ENCODE results near the gene MARF1.
"Not testable (repeated sequence)": the region's sequence is repeated elsewhere in the genome, so short reads cannot be mapped to it uniquely, and the experiment has no call there.

MARF1 gene

DNA sequence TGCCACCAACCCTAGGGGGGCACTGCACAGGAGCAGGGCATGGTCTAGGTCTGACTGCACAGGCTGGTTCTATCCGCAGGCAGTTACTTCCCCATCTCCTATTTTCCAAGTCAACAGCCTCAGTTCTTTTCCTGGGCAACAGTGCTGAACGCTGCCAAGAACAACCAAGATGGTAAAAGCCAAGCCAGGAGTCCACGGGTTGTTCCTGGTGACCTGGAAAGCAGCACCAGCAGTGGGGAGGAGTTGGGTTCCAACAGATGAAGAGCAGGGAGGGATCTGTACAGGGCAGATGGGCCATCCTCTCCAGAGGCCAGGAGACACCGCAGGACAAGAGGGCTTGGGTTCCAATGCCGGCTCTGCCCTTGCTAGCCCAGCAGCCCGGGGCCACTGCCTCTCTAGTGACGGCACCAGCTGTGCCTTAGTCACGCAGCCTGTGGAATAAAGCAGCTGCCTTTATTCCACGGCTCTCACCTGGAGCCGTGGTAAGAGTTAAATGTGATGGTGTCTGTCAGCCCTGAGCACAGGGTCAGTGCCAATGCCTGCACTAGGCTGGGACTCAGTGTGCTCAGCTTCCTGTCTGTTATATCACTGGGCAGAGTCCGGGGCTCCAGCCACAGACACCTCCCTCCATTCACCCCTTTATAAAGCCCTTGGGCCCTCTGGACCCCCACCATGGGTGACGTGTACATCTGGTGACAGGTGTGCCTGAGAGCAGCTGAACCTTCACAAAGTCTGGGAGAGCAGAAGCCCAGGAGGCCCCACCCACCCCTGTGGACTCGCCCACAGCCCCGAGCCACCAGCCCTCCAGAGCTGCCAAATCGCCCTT, 44.9 kb downstream of the MARF1 start:
- no peak for DNase-seq

DNA sequence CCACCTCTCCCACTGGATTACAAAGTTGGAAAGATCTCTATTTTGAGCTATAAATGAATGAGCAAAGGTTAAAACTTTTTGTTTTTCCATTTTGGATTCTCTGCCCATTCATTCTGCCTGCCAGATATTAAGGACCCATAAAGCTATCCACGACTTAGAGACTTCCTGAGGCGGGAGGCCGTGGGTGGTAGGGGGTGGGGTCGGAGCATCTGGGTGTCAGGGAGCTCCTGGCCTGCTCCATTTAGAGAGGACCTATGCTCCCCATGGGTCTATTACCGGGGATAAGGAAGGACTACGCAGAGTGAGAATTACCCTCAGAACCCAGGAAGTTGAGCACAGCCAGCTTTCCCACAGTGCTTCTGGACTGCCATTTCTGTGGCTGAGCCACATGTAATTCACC, 45.8 kb downstream of the MARF1 start:
- DNase-seq: no peak

DNA sequence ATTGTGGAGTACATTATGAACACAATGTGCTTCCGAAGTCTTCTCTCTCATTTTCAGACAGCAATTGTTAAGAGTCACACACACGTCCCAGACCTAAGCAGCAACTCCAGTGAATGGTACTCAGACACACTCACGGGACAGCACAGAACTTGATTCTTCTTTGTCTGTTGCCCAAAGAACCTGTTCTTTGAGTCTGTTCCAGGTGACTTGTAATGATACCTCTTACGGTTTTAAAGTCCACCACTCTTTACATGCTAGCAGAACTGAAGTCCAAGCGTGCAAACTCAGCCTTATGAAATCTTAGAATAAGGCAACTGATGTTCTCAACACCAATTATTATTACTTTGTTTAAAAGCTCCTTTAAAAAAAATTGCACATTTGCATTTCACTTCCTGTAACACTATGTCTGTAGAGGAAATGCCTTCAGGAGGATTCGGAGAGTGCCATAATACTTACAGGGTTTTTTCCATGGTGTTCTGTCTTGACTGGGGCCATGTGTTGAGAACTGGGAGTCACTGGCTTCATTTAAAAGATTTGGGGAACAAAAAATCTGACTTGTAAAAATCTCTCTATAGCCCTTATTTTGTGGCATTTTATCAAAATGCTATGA, 48.1 kb downstream of the MARF1 start:
- no peak for DNase-seq

DNA sequence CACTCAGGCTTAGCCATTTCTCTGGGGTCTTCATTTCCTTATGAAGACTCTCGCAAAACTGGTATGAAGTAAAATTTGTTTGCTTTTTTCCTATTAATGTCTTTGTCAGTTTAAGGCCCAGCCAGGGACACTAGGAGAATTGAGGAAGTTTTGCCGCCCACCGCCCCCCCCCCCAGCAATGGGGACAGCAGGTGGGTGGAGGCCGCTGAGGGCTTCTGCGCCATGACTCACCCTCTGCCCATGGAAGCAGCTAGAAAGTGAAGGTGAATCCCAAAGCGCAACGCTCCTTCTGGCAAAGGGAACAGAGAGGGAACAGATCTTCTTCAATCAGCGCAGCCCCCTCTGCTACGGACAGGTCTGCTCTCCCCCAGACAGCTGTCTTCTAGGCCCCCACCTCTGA, 49.7 kb downstream of the MARF1 start:
- DNase-seq: no peak

DNA sequence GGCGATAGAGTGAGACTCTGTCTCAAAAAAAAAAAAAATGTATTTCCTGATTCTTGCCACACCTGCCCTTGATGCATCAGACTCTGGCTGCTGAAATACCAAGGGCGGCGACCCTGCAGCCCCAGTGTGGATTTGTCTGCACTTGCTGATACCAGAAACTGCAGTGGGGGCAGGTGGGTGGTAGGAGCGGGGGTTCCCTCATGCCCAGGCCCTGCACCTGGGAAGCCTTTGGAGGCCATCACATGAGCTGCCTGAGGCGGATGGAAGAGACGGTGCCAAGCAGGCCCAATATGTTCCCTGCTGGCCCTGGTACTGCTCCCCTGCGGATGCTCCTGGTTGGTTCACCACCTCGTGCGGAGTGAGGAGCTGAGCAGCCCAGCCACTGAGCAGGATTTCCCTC, 50.6 kb downstream of the MARF1 start:
- DNase-seq: no peak

DNA sequence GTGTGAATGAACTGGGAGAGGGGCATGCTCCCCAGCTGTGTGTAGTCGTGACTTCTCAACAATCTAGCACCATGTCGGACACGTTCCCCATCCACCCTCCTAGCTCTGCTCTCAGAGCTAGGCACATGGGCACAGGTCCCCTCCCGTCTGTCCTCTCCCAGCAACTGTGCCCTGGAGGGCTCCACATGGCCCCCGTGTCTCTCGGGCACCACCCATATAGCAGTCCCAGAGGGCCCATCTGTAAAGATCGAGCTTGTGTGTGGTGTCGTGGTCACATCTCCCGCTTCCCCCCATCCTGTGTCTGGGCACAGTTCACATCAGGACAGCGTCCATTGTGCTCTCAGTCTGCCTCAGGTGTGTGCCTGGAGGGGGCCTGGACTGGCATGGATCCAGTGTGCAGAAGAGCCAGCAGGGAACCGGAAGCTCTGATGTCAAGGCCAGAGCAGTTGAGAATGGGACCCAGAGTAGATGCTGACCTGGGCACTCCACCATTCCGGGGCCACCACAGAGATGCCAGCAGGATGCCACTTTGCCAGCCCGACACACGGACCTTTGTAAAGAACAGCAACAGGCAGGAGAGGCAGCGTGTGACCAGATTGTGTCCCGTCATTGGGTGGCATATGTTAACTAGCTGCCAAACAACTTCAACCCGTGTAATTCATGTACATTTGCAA, 55.7 kb downstream of the MARF1 start:
- no peak for DNase-seq

DNA sequence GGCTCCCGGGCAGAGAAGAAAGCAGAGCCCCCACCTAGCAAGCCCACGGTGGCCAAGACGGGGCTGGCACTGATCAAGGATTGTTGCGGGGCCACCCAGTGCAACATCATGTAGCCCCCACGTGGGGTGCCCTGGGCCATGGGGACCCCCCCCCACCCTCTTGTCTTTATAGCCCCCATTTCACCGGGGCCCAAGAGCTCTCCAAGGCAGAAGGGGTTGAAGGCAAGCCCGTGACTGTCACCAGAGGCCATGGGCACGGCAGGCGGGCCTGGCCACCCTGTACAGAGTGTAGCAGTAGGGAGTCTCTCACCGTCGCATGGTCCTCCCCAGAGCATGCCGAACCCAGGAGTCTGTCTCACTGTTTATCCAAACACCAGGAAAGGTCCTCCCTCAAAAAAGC, 56.2 kb downstream of the MARF1 start:
- no peak for DNase-seq

DNA sequence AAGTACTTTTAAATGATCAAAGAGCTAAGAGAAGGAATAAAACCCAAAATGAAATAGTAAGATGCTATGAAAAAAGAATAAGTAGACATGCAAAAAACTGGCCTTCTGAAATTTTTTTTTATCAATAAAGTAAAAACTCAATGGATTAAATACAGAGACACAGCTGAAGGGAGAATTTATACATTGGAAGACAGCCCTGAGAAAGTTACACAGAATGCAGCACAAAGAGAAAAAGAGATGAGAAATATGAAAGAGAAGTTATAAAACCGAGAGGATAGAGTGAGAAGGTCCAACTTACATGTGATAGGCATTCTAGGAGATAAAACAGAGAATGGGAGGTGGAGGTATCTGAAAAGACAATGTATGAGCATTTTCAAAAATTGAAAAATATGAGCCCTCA, 57.0 kb downstream of the MARF1 start:
- DNase-seq: no peak

DNA sequence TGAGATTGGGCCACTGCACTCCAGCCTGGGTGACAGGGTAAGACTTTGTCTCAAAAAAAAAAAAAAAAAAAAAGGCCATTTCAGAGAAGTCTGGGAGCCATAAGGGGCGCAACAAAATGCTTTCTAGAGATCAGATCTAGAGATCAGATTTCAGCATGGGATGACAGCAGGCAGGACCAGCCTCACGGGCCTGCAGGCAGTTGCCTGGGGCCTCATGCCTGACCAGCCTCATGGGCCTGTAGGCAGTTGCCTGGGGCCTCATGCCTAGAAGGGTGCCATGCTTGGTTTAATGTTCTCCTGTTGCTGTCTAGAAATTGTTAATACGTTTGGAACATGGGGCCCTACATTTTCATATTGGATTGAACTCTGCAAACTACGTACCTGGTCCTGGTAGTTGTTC, 59.4 kb downstream of the MARF1 start:
- DNase-seq: no peak

DNA sequence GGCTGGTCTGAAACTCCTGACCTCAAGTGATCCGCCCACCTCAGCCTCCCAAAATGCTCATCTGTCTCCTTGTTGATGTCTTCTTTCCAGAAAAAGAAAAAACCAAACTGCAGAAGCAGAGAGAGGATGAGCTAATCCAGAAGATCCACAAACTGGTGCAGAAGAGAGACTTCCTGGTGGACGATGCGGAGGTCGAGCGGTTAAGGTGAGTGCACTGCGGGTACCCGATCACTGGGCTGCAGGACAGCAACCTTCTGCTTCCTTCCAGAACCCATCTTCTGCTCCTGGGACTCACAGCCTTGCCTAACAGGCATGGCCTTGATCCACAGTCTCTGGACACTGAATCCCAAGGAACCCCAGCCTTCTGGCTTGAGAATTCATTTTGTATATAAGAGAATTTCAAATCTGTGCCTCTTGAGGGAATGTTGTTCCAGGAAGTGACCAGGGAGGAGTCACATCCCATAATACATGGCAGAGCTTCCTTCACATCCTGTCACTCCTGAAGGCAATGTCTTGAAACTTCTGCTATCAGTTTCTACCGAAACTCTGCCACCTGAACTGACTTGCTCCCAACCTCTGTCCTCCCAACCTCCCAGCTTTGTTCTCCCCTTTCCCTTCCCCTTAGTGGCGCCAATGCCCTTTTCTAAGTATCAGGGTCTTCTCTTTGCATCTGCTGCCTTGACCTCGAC, 61.7 kb downstream of the MARF1 start:
- DNase-seq: no peak

DNA sequence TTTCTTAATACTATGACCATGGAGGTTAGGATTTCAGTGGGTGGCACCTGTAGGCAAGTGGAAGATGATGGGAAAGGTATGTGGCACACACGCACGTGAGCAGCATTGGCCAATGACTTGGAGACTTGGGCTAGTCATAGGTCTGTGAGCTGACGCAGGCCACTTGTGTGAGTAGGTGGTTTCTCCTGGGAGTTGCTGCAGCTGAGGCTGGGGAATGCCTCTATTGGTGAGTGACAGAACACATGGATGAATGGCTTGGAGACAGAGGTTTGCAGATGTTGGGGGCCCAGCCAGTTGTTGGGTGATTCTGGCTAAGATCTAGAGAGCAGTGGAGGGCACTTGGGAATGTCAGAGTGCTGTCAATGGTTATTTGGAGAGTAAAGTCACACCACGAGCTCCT, 64.1 kb downstream of the MARF1 start:
- no peak for DNase-seq

DNA sequence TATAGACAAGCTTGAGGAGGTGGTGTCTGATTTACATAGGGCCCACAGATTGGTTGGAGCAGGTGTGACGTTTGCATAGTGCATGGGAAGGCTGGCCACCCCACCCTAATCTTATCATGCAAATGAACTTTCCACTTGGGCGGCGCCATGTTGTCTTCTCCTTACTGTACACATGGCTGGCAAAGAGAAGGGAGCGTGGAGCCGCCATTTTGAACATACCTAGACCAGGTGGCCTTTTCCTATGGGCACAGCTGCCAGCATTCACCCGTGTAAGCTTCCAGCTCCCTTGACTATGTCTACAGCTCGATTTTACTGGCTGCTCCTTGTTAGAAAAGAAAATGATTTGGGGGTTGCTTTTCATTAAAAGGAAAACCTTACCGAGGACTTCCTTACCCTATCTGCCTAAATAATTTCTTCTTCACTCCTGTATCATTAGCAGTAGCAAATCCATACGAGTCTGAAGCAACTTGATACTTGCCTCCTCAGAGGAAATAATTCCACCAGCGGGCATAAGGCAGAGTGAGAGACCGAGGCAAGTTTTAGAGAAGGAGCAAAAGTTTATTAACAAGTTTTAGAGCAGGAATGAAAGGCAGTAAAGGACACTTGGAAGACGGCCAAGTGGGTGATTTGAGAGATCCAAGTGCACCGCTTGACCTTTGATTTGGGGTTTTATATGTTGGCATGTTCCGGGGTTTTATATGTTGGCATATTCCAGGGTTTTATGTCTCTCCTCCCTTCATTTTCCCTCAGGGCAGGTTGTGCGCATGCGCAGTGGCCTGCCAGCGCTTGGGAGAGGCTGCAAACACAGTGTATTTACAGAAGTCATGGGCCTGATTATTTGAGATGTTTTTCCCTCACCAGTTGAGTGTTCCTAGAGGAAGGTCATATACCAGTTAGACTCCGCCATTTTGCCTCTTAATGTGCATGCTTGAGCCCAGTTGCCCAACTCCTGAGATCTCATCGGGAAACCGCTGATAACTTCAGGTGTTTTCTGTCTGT, 65.7 kb downstream of the MARF1 start:
- no peak for DNase-seq

DNA sequence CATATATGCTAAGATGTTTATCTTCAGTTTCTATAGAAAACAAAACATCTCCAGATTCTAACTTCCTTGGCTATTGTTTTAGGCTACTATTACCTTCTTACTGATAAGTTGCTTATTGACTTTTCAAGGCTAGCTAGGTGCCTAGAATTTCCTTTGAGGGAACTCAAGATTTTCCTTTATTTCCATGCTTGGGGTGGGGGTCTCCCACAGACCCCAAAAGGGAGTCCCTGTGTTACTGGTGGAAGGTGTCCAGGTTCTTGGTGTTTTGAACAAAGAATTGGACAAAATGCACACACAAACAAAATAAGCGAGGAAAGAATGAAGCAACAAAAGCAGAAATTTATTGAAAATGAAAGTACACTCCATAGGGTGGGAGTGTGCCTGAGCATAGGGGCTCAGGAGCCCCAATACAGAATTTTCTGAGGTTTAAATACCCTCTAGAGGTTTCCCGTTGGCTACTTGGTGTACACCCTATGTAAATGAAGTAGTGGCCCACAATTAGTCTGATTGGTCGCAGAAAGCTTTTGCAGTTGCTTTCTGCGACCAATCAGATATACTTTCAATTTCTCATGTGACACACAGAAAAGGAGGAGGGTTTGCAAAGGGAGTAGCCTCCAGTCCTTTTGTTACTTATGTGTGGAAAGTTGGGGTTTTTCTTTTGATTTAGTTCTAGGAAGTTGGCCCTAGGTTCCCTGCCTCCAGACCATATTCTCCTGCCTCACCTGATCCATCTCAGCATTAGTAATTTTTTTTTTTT, 67.5 kb downstream of the MARF1 start:
- DNase-seq: no peak

DNA sequence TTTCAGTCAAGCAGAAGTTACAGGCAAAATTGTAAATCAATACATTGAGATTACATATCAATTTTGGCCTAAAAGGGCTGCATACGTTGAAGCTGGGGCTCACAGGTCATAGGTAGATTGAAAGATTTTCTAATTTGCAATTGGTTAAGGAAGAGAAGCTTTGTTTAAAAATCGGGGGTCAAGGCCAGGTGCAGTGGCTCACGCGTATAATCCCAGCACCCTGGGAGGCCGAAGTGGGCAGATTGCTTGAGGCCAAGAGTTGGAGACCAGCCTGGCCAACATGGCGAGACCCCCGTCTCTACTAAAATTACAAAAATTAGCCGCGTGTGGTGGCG, 68.4 kb downstream of the MARF1 start:
- no peak for DNase-seq

DNA sequence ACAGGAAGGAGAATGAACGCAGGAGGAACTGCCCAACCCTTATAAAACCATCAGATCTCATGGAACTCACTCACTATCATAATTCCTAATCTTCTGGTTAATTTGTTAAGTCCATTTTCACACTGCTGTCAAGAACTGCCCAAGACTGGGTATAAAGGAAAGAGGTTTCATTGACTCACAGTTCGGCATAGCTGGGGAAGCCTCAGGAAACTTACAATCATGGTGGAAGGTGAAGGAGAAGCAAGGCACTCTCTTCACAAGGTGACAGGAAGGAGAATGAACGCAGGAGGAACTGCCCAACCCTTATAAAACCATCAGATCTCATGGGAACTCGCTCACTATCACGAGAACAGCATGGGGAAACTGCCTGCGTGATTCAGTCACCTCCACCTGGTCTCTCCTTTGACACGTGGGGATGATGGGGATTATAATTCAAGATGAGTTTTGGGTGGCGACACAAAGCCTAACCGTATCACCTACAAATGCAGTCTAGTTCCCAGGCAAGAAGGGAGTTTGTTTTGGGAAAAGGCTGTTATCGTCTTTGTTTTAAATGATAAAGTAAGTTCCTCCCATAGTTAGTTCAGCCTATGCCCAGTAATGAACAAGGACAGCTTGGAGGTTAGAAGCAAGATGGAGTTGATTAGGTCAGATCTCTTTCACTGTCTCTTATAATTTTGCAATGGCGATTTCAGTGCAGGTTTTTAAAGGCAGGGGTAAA, 68.9 kb downstream of the MARF1 start:
- DNase-seq: not testable (repeated sequence)

DNA sequence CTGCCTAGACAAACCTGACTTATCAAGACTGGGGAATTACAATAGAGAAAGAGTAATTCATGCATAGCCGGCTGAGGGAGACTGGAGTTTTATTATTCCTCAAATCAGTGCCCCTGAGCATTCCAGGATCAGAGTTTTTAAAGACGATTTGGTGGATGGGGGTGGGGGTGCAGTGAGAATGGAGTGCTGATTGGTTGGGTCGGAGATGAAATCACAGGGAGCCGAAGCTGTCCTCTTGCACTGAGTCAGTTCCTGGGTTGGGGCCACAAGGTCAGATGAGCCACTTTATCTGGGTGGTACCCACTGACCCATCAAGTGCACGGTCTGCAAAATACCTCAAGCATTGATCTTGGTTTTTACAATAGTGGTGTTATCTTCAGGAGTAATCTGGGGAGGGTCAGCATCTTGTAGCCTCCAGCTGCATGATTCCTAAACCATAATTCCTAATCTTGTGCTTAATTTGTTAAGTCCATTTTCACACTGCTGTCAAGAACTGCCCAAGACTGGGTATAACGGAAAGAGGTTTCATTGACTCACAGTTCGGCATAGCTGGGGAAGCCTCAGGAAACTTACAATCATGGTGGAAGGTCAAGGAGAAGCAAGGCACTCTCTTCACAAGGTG, 69.6 kb downstream of the MARF1 start:
- DNase-seq: no peak

DNA sequence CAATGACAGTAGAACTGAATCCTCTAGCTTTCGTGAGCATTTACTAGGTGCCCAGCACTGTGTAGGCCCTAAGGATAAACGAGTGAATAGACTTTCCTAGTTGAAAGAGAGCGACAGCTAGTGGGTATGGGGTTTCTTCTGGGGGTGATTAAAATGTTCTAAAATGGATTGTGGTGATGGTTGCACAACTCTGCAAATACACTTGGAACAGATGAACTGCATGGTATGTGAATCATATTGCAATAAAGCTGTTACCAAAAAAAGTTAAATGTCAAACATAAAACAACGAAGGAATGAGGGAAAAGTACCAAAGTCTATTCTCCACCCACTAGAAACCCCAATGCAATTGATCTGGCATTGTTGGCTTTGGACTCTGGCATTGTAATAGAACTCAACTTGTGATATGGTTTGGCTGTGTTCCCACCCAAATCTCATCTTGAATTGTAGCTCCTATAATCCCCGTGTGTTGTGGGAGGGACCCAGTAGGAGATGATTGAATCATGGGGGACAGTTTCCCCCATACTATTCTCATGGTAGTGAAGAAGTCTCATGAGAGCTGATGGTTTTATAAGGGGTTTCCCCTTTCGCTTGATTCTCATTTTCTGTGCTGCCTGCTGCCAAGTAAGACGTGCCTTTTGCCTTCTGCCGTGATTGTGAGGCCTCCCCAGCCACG, 70.5 kb downstream of the MARF1 start:
- DNase-seq: no peak

DNA sequence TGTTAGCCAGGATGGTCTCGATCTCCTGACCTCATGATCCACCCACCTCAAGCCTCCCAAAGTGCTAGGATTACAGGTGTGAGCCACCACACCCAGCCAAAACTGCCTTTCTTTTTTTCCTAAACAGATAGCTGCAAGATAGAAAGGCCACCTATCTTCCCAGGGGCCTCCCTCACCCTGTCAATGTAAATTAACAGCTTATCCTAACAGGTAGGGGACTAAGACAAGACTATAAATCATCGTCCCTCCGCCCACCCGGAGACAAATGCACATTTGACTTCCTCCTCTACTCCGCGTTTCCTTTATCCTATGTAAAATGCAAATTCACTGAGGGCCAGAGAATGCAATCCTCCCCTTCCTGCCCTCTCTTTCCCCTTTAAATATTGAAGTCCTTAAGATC, 71.4 kb downstream of the MARF1 start:
- no peak for DNase-seq

DNA sequence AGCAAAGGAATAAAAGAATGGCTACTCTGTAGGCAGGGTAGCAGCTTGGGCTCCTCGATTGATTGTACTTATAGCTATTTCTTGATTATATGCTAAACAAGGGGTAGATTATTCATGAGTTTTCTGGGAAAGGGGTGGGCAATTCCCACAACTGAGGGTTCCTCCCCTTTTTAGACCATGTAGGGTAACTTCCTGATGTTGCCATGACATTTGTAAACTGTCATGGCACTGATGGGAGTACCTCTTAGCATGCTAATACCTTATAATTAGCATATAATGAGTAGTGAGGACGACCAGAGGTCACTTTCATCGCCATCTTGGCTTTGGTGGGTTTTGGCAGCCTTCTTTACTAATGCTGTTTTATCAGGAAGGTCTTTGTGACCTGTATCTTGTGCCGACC, 72.3 kb downstream of the MARF1 start:
- not testable (repeated sequence) for DNase-seq

DNA sequence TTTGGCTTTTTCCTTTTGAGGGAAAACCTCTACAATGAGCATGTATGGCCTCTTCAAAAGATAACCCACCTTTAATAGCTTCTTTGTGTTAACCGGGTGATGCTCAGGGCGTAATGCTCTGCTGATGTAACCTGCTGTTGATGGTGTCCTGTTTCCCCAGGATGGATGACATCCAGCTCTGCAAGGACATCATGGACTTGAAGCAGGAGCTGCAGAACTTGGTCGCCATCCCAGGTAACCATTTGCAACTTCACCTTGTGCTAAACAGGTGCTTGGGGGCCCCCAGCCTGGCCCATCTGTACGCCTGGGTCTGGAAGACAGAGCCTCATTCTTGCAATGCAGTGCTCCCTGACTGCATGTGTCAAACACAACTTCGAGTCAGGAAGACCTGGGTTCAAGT, 75.1 kb downstream of the MARF1 start:
- no peak for DNase-seq
